HL-60/S4 treated with phorbol 12-myristate 13-acetate at 8.2 ng/mL for 4 days and 3 days (cell line): ENCODE data around the gene RYR1.
"Not testable (repeated sequence)": the region's sequence is repeated elsewhere in the genome, so short reads cannot be mapped to it uniquely, and the experiment has no call there.

Source experiments
- in situ Hi-C: fragments of 300-500 bp; cut with MboI; formaldehyde crosslinking; loops from 2 replicates; pipeline ENCODE4 v1.15.0; 2022; ENCODE audit warnings: low sequenced_read_pairs

The RYR1 gene

GRCh38 chr19:38422438-38422837 is 11.1 kb upstream of the RYR1 start:
- in situ Hi-C loops: loop anchor here (25.0 kb wide), 1 partner anchor 490 kb away; the partner anchor contains the start of gene CCER2

- in situ Hi-C loops: loop anchor here (25.0 kb wide), 1 partner anchor 488 kb away; the partner anchor contains the start of gene CCER2
Observed at GRCh38 chr19:38424272-38424671, 9.2 kb upstream of the RYR1 start.

DNA sequence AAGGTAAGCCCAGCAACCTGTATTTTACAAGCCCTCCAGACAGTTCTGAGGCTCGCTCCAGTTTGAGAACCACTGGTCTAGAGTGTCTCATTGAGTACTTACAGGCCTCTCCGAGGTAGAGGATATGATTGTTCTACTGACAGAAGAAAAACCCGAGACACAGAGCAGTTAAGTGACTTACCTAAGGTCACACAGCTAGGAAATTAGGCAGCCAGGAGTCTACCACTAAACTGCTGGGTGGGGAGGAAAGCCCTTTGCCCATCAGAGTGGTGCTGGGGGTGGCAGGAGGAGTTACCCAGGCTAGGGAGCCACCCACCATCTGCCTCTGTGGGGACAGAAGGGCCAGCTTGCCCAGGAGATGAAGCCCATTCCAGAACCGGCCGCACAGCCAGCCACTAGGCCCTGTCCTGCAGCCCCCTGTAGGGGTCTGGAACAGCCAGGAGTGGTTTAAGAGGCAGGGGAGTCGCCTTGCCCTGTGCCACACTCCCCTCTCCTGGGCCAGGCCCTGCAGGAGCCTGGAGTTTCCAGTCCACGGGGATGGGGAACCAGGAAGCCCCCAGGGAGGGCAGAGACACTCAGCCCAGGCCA is 8.2 kb upstream of the RYR1 start:
- in situ Hi-C loops: no loop called here

DNA sequence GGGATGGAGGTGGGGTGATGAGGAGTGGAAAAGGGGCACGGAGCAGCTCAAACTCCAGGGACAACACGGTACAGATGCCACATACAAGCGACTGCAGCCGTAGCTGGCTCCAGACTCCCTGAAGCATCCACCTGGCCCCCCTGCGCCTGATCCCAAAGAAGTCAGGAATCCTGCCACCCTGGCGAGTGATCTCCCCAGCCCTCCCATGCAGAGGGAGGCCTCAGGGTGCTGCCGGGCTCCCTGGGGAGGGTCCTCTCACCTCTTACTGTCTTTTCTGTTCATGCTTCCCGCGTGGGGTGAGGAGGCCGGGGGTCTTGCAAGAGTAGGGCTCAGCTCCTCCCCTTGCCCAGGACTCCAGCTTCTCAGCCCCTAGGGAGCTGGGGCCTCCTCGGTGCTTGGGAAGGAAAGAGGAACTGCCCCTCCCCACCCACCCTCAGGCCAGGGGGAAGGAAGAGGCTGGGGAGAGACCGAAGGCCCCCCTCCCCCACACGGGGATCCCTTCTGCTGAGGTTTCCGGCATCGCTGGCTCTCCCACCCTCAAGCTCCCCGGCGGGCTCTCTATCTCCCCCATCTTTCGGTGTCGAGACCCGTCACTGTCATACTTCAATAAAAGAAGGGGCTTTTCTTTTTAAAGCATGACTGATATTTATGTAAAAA is 7.6 kb upstream of the RYR1 start, which contains the start of gene RASGRP4:
RASGRP4 (minus strand) TSS at position 410 of the 657 bp plus-strand sequence; CDS start at position 282, 128 bp downstream.
- in situ Hi-C loops: no loop called here

DNA sequence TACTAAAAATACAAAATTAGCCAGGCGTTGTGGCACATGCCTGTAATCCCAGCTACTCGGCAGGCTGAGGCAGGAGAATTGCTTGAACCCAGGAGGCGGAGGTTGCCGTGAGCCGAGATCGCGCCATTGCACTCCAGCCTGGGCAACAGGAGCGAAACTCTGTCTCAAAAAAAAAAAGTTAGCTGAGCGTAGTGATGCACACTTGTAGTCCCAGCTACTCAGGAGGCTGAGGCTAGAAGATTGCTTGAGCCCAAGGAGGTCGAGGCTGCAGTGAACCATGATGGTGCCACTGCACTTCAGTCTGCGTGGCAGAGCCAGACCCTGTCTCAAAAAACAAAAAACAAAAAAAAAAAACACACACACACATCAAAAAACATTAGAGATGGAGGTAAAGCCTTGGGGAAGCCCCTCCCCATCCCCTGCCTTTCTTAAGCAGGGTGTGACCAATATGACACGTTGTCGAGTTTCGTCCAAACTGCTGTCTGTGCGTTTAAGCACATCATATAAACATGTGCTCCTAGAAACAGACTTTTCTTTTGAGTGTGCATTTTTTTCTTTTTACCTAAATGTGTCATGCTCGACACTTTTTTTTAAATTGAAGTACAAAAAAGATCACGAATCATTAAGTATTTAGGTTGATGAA is 6.3 kb upstream of the RYR1 start:
- in situ Hi-C loops: not testable (repeated sequence)

GRCh38 chr19:38429055-38429810 is 4.3 kb upstream of the RYR1 start:
- in situ Hi-C loops: no loop called here

DNA sequence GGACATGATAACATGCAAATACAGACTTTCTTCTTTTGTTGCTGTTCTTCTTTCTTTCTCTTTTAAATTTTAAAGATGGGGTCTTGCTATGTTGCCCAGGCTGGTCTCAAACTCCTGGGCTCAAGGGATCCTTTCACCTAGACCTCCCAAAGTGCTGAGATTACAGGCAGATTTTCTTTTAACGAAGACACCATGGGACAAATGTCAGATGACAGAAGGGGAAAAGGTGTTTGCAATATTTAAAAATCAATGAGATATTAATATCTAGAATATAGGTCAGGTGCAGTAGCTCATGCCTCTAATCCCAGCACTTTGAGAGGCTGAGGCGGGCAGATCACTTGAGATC is 3.7 kb upstream of the RYR1 start:
- in situ Hi-C loops: no loop called here

DNA sequence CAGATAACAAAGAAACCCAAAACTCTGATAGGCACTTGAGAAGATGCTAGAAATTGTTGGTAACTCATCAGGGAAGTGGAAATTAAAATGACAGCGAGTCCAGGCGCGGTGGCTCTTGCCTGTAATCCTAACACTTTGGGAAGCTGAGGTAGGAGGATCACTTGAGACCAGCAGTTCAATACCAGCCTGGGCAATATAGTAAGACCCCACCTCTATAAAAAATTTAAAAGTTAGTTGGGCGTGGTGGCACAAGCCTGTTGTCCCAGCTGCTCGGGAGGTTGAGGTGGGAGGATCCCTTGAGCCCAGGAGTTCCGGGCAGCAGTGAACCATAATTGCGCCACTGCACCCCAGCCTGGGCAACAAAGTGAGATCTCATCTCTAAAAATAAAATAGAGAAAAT is 2.6 kb upstream of the RYR1 start:
- in situ Hi-C loops: no loop called here

- in situ Hi-C loops: no loop called here
Observed at GRCh38 chr19:38434549-38435051, 1.1 kb downstream of the RYR1 start.

GRCh38 chr19:38437295-38437694 is 3.8 kb downstream of the RYR1 start:
- in situ Hi-C loops: no loop called here

GRCh38 chr19:38437917-38438316 is 4.4 kb downstream of the RYR1 start:
- in situ Hi-C loops: no loop called here

DNA sequence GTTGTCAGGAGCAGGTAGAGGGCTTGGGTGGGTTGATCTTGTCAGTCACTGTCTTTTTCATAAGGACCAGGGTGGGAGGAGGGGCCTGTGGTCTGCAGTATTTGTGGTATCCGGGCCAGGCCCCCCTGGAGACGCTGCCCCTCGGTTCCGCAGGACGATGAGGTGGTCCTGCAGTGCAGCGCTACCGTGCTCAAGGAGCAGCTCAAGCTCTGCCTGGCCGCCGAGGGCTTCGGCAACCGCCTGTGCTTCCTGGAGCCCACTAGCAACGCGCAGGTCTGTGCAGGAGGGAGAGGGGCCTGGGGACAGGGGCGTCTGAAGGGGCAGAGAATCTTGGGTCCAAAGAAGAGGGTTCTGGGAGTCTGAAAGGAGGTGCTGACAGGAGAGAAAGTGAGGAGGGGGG is 7.1 kb downstream of the RYR1 start:
- in situ Hi-C loops: no loop called here

- in situ Hi-C loops: no loop called here
Observed at GRCh38 chr19:38441657-38442348, 8.3 kb downstream of the RYR1 start.

GRCh38 chr19:38442736-38443135 is 9.2 kb downstream of the RYR1 start:
- in situ Hi-C loops: no loop called here

- in situ Hi-C loops: no loop called here
Observed at GRCh38 chr19:38443458-38443999, 10.0 kb downstream of the RYR1 start.

GRCh38 chr19:38444026-38444425 is 10.5 kb downstream of the RYR1 start:
- in situ Hi-C loops: no loop called here

- in situ Hi-C loops: no loop called here
Observed at GRCh38 chr19:38445362-38445761, 11.9 kb downstream of the RYR1 start.

GRCh38 chr19:38448225-38448624 is 14.7 kb downstream of the RYR1 start:
- in situ Hi-C loops: no loop called here

- in situ Hi-C loops: no loop called here
Observed at GRCh38 chr19:38449518-38449917, 16.0 kb downstream of the RYR1 start.

DNA sequence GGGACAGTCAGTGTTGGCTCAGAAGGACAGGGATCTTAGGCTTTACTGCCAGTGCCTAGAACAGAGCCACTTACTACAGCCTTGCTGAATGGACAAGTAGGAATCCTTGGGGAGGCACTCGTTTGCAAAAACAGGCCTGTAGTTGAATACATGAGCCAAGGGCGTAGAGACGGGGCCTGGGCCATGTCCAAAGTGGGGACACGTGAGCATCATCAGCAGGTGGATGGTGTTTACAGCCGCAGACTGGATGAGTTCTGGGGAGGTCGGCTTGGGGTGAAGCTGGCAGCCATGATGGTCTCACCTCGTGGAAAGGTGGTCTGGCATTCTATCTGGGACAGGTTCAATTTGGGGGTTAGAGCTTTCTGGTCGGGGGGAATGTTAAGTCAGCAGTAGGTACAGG is 17.5 kb downstream of the RYR1 start:
- in situ Hi-C loops: no loop called here
